MV-4-11 (cell line): ENCODE data around the gene MYO5A.
"Not testable (repeated sequence)": the region's sequence is repeated elsewhere in the genome, so short reads cannot be mapped to it uniquely, and the experiment has no call there.

Source experiments
- DNase-seq: peaks from one replicate; lab custom pipeline; 2025; lab: John Stamatoyannopoulos, UW

MYO5A gene

DNA sequence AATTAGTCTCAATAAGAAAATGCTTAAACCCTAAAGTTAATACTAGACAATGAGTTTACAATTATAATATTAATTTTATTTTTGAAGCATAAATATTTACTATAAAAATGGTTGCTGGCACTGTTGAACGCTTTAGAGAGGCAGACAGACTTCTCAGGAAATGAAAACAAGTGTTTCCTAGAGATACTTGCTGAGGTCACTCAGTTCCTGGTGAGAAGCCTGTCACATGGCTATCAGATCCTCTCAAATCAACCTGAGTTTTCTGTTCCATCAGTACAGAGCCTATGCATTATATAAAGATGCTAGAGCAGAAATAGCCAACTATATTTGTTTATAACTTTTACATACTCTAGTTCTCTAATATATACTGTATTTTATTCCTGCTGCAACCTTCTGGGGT lies 109.2 kb downstream of the MYO5A start:
- no peak for DNase-seq

DNA sequence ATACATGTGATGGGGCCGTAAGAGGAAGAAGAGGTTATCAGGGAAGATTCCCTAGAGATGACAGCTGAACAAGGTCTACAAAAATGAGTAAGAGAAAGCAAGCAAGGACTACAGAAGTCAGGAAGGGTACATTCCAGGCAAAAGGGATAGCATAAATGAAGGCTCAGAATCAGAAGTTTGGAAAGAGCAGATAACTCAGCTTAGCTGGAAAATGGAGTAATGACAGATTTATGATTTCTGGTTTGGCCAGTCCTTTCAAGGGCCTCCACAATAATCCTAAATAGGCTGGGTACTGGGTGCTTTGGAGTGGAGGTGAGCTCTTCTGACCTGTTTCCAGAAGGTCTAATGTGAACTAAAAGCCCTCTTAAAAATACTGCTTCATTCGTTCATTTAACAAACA lies 110.7 kb downstream of the MYO5A start:
- no peak for DNase-seq

DNA sequence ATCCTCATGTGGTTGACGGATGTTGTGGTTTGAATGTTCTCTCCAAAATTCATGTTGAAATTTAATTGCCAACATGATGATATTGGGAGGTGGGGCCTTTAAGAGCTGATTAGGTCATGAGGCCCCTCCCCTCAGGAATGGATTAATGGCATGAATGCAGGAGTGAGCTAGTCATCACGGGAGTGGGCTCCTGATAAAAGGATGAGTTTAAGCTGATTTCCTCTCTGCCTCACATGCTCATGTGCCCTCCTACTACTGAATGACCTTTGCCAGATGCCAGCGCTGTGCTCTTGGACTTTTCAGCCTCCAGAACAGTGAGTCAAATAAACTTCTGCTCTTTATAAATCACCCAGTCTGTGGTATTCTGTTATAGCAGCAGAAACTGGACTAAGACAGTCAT lies 111.2 kb downstream of the MYO5A start:
- DNase-seq: no peak

DNA sequence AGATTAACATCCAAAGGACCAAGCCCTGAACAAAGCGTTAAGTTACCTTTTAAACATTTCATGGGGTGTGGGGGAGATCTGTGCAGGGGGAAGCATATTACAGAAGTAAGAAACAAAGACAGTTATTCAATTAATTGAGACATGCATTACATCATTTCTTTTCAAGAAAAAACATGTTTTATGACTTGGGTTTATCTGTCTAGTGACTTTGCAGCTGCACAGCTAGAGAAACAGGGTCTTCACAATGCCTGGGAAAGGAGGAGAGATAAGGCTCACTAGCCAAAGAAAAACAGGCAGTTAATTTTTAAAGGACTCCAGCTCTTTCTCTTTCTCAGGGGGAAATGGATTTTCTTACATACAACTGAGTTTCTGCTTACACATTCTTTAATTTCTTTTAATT lies 112.1 kb downstream of the MYO5A start:
- not testable (repeated sequence) for DNase-seq

DNA sequence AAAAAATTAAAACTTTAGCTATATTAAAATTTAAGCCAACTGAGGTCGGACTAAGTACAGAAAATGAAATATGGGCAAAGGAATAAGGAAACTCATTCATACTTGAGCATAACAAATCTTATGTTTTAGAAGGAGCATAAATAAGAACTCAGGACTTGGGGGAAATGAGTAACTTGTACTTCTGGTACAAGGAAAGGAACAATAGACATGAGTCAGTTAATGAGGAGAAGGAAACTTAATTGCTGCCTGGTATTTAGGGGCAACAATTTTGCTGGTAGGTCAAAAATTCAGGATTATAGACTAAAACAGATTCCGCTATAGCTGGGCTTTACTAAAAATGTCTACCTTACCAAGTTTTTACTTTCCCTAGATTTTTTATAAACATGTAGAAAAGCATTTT lies 113.1 kb downstream of the MYO5A start:
- DNase-seq: no peak

DNA sequence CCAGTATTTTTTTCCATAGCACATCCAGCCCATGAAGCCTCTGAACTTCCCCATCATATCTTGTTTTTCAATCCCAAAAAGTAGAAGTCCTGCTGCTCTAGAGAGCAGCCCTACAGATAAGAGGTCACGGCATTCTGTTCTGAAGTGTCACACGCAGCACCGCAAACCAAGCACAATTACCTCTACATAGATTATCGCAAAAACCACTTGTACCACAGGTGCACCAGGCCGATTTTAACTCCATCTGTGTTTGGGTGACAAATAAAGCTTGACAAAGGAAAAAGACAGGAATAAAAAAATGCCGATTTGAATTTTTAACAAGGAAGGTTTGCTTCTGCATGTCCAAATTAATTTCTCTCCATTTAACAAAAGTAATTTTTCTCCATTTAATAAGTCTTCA lies 113.7 kb downstream of the MYO5A start:
- no peak for DNase-seq

DNA sequence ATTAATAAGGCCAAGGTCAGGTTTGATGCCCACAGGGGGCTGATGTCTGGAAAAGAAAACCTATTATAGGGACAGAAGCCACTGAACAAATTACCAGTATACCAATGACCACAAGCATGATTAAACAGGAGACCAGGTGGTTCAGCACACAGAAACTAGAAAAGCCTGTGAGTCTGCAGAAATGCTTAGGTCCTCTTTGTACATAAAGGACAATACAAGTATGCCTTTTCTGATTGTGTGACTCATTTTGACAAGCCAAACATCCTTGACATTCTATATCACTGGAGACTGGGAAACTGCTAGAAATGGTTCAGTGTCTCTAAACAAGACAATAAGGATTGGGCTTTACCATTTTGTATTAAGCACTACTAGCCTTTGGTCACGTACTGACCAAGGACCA lies 119.9 kb downstream of the MYO5A start:
- DNase-seq: no peak

DNA sequence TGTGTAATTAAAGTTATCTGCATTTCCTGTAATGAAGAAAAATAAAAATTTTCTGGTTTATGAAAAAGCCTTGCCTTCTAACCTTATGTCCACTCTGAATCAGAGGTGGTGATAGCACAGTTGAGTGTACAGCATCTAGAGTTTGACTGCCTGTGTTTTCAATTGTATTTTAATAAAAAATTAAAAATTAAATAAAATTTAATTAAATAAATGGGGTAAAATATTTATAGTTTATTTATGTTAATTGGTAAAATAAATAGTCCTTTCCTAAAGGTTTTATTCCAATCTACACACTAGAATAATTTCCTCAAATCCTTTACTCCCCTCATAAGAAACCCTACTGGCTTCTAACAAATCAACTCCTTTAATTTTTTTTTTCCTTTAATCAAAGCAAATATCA lies 121.3 kb downstream of the MYO5A start:
- DNase-seq: no peak

DNA sequence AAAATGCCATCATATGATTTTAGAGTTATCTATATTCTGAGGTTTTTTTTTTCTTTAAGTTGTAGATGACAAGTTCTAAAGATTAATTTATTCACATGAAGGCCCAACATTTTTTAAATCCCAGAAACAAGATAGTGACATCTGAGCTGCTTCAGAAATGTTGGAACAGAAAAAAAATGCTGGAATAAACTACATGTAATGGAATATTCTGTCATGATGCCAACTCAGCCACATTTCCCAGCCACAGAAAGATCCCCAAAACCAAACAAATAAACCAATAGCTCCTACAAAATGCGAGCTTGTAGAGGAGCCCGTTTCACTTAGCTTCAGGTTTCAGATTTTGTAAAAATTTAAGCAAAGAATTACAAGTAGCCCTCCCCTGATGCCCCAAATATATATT lies 122.1 kb downstream of the MYO5A start:
- no peak for DNase-seq

DNA sequence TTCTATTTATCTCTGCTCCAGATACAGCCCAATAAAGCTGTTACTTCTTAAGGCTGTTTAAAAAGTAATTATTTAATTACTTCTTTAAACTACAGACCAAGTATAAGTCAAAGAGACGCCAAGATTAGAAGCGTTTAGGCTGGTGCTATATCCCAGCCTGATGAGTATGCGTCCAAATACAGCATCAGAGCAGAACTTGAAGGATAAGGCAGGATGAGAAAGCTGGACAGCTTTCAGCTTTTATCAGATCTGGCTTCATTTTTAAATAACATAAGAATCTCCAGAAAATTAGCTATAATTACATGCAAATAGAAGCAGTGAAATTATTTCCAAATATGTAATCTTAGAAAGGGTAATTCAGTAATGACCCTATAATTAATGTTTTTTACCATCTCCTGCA lies 122.8 kb downstream of the MYO5A start:
- DNase-seq: no peak

DNA sequence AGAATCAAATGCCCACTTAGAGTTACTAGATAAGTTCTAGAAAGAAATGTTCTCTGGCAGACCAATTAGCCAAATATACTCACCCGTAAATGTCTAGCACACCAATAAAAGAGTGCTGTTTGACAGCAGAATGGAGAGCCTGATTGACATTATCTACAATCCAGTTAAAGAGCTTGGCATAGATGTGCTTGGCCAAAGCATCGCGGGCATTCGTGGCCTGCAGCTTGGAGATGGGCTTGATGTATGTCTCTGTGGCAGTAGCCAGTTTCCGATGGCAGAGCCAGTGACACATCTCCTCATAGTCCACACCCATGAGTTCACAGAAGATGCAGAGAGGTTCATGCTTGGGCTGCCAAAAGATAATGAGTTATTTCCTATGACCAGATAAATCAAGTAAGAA lies 131.6 kb downstream of the MYO5A start:
- DNase-seq: no peak

DNA sequence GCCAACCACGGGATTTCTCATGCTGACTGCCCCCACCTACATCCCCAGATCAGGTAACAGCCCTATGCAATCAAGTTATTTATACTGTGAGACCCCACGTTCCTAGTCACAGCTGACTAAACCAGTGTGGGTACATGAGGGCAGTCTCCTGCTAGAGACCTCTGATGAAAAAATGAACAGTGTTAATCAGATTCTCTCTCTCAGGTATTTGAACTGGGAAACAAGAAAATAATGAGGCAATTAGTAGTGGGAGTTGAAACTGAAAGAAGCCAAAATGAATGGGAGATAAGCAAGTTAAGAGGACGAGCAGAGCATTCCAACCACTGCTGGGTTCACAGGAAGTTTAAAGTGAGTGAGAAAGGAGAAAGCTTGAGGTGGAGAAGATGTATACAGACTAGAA lies 134.6 kb downstream of the MYO5A start:
- no peak for DNase-seq

DNA sequence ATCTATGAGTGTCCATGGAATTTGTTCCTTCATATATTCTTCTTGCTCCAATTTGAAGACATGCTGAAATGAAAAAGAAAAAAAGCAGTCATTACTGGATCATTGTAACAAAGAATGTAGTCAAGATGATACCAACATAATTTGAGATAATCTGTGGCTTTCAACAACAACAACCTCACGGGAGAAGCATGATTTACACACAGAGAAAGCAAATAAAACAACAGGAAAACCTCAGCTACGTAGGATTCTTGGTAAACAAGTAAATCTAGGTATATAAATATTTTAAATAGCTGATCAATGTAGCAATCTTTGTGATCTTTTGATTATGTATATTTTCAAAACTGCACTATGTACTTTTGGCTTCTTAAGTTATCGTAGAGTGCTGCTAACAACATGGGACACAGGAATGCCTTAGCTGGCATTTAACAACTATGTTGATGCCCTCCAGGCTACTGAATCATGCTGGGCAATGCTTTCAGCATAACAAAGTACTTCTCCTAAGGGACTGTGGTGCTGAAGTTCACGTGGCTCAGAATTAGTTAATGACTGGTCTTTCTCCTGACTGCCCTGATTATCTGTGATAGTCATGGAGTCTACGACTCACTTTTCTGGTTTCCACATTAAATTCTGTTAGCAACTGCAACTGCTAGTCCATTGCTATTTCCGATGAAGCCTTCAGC lies 136.5 kb downstream of the MYO5A start:
- DNase-seq: no peak

DNA sequence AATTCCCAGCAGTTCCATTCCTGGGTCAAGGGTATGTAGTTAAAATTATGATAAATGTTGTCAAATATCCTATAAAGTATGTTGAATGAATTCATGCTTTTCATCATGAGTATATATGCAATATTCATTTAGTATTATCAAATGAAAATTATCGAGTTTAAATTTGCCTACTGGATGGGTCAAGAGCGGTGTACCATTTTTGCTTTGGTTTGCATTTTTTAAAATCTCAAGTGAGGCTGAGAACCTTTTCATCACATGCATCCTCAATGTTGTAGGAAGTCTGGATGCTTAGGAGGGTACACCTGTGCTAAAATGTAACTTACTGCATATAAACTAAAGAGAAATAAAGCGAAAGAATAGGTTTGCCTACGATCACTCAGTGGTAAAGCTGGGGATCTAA lies 137.6 kb downstream of the MYO5A start:
- DNase-seq: no peak

DNA sequence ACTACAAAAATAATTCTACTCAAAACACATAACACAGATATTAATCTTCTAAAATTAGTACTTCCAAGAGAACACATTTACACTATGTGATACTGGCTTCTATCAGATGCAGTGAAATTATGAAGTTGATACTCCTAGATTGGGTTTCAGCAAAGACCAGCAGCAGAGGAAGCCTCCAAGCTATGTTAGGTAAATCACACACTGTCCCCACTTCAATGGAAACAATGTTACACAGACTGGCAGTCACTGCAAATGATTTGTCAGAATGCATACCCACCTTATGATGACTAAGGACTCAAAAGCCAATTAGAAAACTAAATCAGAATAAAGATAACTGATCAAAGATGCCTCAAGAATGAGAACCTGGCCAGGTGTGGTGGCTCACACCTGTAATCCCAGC lies 143.0 kb downstream of the MYO5A start:
- DNase-seq: no peak

DNA sequence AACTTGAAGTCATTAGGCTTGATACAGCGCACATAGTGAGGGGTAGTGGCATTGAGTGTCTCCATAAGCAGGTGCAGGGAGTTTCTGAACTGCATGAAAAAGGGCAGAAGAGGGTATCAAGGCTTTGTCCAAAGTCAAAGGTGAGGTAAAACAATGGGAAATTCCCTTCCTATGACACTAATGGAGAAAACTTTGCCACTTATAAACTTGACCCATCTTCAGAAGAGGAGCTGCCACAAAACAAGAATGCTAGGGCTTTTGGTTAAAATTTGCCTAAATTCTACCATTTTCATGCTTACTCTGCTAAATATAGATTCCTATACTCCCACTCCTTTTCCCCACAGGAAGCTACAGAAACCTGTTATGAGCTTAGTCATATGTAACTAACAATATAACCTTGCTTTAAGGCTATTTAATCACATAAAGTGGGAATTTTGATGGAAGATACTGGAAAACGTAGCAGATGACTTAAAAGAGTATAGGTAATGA lies 145.5 kb downstream of the MYO5A start:
- no peak for DNase-seq

DNA sequence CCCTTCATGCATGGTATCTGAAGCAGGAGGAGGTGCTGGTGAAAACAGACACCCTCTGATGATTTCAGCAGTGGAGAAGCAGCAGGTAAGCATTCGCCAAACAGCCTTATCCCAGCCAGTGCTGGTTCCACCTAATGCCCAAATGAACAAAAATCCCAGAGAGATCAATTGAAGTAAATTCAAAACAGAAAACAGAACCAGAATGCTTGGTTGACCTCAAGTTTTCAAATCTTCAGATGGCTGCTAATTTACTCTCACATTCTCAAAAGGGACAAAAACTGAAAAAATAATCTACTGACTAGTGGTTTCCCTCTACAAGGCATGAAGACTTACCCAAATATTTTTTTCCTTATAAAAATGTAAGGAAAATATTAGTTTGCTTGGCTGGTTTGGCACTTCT lies 146.0 kb downstream of the MYO5A start:
- DNase-seq: no peak

DNA sequence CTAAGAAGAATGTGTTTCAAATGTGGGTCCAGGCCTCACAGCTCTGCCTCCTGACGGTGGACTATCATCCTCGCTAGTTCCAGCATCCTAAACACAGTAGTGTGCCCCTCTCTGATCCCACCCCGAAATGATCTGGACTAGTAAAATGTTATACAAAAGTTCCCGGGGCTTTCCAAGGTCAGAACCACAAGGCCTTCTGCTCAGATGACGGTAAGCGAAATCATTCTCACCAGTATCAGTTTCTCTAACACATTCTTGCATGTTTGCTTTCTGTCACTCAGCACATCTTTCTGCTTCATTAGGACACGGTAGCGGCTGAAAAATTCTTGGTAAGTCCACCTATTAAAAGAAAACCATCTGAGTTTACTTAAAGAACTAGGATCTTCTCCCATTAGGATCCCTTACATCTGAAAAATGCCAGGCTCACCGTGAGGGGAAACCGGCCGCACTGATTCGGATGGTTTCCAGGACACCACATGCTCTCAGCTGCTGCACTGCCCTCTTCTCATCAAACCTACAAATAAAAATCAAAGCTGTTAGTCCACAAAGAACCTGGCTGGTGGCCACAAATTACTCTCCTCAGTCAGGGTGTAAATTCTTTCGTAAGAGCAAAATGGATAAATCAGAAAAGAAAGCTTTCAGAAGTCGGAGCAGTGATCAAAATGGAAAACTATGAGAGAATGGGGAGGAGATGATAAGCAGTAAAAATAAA lies 149.1 kb downstream of the MYO5A start:
- DNase-seq: no peak

DNA sequence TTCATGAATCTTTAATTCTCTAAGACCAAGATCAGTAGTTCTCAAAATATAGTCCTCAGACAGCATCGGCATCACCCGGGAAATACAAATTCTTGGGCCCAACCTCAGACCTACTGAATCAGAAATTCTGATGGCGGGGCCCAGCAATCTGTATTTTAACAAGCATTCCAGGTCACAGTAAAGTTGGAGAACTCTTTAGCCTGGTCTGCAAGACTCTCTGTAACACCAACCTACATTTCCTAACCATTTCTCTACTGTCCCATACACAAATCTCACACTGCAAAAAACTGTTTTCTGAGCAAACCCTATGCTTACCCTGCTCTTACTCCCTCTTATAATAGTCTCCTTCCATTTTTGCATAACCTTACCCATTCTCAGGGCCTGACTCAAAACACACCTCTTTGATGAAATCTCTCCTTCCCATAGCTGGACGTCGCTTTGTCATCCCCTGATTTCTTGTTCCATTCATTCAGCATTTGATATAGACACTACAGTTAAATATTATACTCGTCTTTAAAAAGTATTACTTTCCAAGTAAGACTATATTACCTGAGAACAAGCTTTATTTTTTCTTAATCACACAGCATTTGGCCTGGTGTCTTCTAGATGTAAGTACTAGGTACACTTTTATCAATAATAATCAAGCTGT lies 149.8 kb downstream of the MYO5A start:
- DNase-seq: no peak

DNA sequence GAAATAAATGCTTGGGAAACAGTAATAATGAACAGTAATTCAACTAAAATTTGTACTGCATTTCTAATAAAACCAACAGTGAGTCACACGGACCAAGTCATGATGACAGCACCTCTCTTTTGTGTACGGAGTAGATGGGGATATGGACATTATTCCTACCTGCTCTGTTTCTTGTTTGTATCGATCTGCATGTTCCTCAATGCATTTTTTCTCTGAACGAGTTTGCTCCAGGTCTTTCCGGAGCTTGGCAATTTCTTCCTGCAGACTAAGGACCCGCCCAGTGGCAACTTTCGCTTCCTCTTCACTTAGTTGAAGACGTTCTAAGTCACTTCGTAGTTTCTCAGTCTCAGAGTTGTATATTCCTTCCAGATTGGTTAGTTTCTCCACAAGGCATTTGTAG lies 158.7 kb downstream of the MYO5A start:
- DNase-seq: peak; percentile 81

DNA sequence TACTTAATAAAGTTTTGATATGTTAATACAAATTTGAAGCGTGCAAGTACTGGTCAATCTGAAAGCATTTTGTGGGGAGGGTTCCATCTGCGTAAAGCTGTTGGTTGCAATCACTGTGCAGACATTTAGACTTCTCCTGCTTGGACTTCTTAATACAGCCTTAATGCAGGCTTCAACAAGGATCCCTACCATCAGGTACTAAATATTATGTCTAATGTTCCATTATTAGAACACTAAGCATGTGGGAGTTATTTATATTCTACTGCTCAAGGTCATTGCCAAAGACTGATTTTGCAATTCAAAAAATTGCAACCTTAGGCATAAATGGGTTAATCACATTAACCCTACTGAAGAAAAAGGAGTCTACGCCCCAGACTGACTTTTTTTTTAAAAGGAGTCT lies 159.2 kb downstream of the MYO5A start:
- no peak for DNase-seq

DNA sequence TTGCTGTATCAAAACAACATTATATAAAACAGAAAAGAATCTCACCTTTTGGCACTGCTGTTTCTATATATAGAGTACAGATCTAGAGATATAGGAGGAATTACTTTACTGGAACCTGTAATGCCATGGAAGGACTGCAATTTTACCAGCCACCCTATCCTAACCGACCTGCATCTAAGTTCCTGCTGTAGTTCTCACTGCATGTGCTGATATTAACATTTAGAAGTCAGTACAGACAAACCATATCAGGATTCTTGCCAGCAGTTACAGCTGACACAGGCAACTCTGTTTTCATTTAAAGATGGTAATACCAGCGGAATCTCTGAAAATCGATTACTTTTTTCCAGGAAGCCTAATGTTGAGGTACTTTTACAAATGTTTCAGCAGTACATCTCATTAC lies 159.7 kb downstream of the MYO5A start:
- no peak for DNase-seq

DNA sequence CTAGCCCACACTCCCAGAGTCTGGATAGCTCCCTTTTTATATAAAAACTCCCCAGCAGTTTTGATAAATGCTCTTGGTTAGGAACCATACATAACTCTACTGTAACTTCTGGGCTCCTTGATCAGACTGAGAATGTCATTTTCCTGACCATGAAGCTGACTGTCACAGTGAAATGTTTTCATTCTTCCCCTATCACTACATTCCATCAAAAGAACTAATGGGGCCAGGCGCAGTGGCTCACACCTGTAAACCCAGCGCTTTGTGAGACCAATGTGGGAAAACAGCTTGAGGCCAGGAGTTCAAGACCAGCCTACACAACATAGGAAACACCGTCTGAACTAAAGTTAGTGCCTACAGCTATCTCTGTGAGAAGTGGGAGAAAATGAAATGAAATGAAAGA lies 160.3 kb downstream of the MYO5A start:
- DNase-seq: no peak
